HG03097 (cell line): ENCODE measurements around the gene MRPL37.

ENCODE experiments used
- ATAC-seq: cut with Tn5 transposase; IDR thresholded peaks from one replicate; pipeline ENCODE4 v1.9.1; 2021; ENCODE audit not compliant: unreplicated experiment, low FRiP score

Gene MRPL37

GRCh38 chr1:54259546-54260140 is 59.7 kb downstream of the MRPL37 start:
- ATAC-seq = no peak

DNA sequence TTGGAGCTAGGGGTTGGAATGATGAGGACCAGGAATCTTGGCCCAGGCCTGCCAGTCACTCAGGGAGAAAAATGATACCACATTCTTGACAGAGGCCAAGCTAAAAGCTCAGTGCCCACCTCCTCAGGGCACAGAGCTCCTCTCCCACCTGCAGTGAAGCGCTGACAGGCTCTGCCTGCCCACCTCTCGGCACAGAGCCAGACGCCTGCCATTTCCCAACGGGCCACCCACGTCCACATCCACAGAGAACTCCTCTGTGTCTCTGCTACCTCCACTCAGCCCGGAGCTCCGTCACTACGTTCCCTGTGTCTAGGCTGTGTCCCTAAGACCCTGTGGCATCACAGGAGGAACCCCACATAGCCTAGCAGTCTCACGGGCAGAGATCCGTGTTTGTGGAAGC is 60.8 kb downstream of the MRPL37 start:
- ATAC-seq = no peak

GRCh38 chr1:54262244-54262643 is 62.3 kb downstream of the MRPL37 start:
- no peak for ATAC-seq

- no peak for ATAC-seq
Observed at GRCh38 chr1:54263601-54264226, 63.7 kb downstream of the MRPL37 start.

DNA sequence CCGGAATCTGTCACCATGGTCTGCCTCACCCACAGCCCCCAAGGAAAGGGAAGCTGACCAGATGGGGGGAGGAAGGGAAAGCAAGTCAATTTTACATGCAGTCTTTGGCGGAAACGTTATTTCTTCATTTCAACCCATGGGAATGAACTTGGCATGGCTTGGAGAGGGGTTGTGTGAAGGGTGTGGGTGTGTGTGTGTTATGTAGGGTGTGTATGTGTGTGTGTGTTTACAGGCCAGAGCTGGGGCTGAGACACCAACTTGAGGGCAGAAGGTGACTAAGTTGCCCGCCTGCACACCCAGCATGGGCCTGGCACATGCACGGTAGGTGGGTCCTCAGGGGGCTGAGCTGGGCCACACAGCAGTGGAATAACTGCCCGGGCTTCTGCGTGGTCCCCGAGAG is 65.2 kb downstream of the MRPL37 start:
- ATAC-seq = no peak

DNA sequence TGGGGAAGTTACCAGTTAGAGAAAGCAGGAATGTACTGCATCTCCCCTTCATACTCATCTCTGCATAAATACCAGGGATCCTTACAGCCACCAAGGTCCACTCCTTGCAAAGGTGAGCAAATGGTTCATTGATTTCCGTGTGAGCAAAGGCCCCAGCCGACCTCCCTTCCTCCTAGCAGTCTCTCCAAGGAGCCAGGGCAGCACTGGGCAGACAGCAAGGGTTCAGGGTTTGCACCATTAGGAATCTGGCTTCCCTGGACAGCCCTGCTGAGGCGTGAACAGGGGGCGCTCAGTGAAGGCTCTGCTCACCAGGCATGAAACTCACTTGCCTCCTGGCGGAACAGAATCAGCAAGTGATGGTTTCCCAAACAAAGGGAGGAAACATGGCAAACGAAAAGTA is 65.7 kb downstream of the MRPL37 start:
- ATAC-seq = no peak

- ATAC-seq = no peak
Observed at GRCh38 chr1:54266195-54266594, 66.2 kb downstream of the MRPL37 start.

- no peak for ATAC-seq
Observed at GRCh38 chr1:54266908-54267307, 66.9 kb downstream of the MRPL37 start.
